ENCODE data around the gene TFCP2L1.

- TF ChIP-seq CTCF (IDR thresholded peaks at IDR 0.05) = no peak
- TF ChIP-seq POLR2A (IDR thresholded peaks at IDR 0.05) = no peak
Measured at GRCh38 chr2:121253674-121254240, 31.2 kb downstream of the TFCP2L1 start.
